CD4-positive, alpha-beta T cell treated with Interleukin-17A for 1 hour (primary cell): Measurements from ENCODE around the gene OSBPL10.
"Not testable (repeated sequence)": the region's sequence is repeated elsewhere in the genome, so short reads cannot be mapped to it uniquely, and the experiment has no call there.

Experiments used
- DNase-seq: peaks from one replicate; pipeline ENCODE4 v3.0.0-alpha.2; 2020

OSBPL10 gene

GRCh38 chr3:31804251-31805051 lies 176.6 kb downstream of the OSBPL10 start:
- no peak for DNase-seq

- DNase-seq: no peak
Observed at GRCh38 chr3:31802981-31803740, 177.9 kb downstream of the OSBPL10 start.

GRCh38 chr3:31800436-31800835 lies 180.6 kb downstream of the OSBPL10 start:
- no peak for DNase-seq

- DNase-seq: no peak
Observed at GRCh38 chr3:31798840-31799239, 182.2 kb downstream of the OSBPL10 start.

- no peak for DNase-seq
Observed at GRCh38 chr3:31793821-31794220, 187.2 kb downstream of the OSBPL10 start.

GRCh38 chr3:31791090-31791430 lies 190.0 kb downstream of the OSBPL10 start:
- DNase-seq: no peak

- no peak for DNase-seq
Observed at GRCh38 chr3:31790193-31791089, 190.6 kb downstream of the OSBPL10 start.

- no peak for DNase-seq
Observed at GRCh38 chr3:31789429-31789828, 191.6 kb downstream of the OSBPL10 start.

- no peak for DNase-seq
Observed at GRCh38 chr3:31785734-31786133, 195.3 kb downstream of the OSBPL10 start.

- no peak for DNase-seq
Observed at GRCh38 chr3:31785286-31785685, 195.8 kb downstream of the OSBPL10 start.

GRCh38 chr3:31783851-31784250 lies 197.2 kb downstream of the OSBPL10 start:
- DNase-seq: not testable (repeated sequence)

GRCh38 chr3:31782306-31782705 lies 198.8 kb downstream of the OSBPL10 start:
- not testable (repeated sequence) for DNase-seq

GRCh38 chr3:31779514-31779913 lies 201.5 kb downstream of the OSBPL10 start:
- DNase-seq: no peak

- no peak for DNase-seq
Observed at GRCh38 chr3:31777887-31778286, 203.2 kb downstream of the OSBPL10 start.

GRCh38 chr3:31777092-31777491 lies 204.0 kb downstream of the OSBPL10 start:
- DNase-seq: no peak

- DNase-seq: no peak
Observed at GRCh38 chr3:31776016-31776415, 205.0 kb downstream of the OSBPL10 start.

- no peak for DNase-seq
Observed at GRCh38 chr3:31775383-31775782, 205.7 kb downstream of the OSBPL10 start.

- no peak for DNase-seq
Observed at GRCh38 chr3:31772758-31773473, 208.1 kb downstream of the OSBPL10 start.

GRCh38 chr3:31772272-31772671 lies 208.8 kb downstream of the OSBPL10 start:
- no peak for DNase-seq

- DNase-seq: no peak
Observed at GRCh38 chr3:31770822-31771326, 210.2 kb downstream of the OSBPL10 start.

GRCh38 chr3:31768479-31769125 lies 212.5 kb downstream of the OSBPL10 start:
- peak; percentile 57 for DNase-seq

- no peak for DNase-seq
Observed at GRCh38 chr3:31767920-31768319, 213.1 kb downstream of the OSBPL10 start.
